GM19025 (cell line): ENCODE data around the gene PRKAR2A.
"Not testable (repeated sequence)": the region's sequence is repeated elsewhere in the genome, so short reads cannot be mapped to it uniquely, and the experiment has no call there.

ENCODE experiments used
- ATAC-seq: cut with Tn5 transposase; IDR thresholded peaks from one replicate; pipeline ENCODE4 v1.9.1; 2021; ENCODE audit warnings: mild to moderate bottlenecking, low read depth, moderate library complexity; ENCODE audit not compliant: unreplicated experiment

The PRKAR2A gene

DNA sequence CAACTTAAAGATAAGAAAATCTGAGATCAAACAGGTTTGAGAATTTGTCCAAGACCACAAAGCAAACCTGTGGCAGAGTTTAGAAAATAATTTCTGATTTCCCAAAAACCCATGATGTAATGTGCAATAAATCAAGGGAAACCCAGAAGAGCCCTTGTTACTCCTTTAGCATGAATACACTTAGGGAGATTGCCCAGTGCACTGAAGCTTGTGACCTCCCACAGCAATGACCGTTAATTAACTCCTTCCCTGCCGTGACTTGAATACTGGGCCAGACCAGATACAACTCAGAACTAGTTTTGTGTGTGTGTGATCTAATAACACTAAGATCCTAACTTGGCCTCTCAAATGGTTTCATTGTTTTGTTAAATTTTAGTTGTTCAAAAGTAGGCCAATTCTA, 2.5 kb downstream of the PRKAR2A start:
- ATAC-seq: no peak

DNA sequence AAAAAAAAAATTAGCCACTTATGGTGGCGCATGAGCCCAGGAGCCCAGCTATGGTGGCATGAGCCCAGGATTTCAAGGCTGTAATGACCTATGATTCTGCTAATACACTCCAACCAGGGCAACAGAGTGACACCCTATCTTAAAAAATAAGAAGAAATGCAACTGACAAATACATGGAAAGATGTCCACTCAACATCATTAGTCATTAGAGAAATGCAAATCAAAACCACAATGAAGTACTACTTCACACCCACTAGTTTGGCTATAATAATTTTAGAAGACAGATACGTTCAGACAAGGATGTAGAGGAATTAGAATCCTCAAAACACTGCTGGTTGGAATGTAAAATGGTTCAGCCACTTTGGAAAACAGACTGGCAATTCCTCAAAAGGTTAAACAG, 10.5 kb downstream of the PRKAR2A start:
- no peak for ATAC-seq

DNA sequence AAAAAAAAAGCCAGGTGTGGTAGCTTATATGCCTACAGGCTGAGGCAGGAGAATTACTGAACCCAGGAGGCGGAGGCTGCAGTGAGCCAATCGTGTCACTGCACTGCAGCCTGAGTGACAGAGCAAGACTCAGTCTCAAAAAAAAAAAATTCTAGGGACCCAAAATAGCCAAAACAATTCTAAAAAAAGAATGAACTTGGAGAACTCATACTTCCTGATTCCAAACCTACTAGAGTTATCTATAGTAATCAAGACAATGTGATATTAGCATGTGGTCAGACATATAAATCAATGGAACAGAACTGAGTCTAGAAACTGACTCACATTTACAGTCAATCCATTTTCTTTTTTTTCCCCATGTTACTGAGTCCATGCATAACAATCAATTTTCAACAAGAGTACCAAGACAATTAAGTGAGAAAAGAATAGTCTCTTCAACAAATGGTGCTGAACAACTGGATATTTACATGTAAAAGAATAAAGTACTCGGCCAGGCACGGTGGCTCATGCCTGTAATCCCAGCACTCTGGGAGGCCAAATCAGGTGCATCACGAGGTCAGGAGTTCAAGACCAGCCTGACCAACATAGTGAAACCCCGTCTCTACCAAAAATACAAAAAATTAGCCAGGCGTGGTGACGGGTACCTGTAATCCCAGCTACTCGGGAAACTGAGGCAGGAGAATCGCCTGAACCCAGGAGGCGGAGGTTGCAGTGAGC, 11.9 kb downstream of the PRKAR2A start:
- no peak for ATAC-seq

DNA sequence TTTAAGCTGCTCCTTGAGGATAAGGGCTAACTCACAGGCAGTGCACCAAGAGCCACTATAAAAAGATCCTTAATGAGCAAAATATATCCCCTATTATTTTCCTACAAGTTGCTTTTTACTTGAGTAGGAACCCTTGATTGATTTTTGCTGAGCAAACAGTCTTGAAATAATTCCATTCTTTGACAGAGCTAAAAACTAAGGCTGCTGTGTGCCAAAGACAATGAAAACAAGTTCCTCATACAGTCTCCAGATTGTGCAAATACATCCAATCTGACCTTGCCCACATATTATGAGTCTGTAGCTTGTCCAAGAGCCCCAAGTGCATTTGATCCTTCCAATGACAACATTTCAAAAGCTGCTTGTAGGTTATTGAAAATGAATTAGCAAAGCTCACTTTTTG, 15.0 kb downstream of the PRKAR2A start:
- no peak for ATAC-seq

DNA sequence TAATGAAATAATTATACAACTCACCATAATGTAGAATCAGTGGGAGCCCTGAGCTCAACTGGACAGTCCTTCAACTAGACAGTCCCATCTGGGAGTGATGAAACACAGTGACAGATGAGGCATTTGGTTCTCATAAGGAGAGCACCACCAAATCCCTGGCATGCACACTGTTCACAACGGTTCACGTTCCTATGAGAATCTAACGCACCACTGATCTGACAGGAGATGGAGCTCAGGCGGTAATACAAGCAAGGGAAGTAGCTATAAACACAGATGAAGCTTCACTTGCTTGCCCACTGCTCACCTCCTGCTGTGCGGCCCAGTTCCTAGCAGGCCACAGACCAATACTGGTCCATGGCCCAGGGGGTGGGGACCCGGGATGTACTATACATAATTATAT, 17.0 kb downstream of the PRKAR2A start:
- ATAC-seq: no peak

DNA sequence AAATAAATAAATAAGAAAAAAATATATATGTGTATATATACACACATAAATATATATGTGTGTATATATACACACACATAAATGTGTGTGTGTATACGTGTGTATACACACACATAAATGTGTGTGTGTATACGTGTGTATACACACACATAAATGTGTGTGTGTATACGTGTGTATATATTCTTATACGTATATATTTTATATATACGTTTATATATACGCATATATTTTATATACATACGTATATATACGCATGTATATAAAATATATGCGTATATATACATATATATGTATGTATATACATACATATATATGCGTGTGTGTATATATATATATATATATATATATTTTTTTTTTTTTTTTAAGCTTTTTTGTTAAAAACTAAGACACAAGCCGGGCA, 18.1 kb downstream of the PRKAR2A start:
- not testable (repeated sequence) for ATAC-seq

DNA sequence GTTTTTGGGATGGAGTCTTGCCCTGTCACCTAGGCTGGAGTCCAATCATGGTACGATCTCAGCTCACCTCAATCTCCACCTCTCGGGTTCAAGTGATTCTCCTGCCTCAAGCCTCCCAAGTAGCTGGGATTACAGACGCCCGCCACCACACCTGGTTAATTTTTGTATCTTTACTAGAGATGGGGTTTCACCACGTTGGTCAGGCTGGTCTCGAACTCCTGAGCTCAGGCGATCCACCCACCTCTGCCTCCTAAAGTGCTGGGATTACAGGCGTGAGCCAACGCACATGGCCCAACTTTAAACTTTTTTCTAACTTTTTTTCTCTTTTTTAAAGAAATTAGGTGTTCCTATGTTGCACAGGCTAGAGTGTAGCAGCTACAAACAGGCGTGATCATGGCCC, 19.8 kb downstream of the PRKAR2A start:
- not testable (repeated sequence) for ATAC-seq

DNA sequence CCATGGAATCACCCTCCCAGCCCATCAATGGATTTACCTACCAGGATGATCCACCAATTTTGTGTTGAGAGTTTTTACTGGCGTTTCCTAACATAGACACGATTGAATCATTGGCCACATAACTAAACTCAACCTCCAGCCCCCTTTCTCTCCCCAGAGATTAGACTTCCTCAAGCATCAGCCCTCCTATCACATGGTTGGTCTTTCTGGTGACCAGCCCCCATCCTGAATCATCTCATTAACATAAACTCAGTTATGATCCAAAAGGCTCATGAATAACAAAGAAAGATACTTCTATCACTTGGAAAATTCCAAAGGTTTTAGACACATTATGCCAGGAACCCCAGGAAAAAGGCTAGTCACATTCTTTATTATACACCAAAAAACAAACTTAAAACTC, 21.2 kb downstream of the PRKAR2A start:
- no peak for ATAC-seq

DNA sequence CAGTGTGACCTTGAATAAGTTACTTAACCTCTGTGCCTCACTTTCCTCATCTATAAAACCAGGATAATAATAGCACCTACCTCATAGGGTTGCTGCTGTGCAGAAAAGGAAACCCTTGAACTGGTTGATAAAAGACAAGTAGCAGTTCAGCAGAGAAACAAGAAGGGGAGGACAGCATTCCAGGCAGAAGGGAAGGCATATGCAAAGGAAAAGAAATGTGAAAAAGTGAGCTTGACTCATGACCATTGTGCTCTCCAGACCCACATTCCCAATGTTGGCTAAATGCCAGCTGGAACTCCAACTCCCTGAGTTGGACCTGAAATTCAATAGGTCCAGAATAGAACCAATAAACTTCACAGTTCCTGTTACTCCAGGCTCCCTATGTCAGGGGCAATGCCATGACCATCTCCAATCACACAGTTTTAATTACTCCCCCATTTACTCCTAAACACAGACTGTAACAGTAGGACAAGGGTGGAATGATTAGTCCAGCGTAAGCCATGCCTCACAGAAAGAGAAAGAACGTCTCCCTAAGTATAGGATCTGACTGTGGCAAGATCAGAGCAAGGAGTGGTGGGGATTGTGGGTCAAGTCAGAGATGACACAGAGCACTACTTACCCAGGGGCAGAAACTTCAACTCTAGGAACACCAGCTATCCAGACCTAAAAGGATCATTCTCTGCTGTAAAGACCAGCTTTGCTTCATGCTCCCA, 26.9 kb downstream of the PRKAR2A start:
- no peak for ATAC-seq

DNA sequence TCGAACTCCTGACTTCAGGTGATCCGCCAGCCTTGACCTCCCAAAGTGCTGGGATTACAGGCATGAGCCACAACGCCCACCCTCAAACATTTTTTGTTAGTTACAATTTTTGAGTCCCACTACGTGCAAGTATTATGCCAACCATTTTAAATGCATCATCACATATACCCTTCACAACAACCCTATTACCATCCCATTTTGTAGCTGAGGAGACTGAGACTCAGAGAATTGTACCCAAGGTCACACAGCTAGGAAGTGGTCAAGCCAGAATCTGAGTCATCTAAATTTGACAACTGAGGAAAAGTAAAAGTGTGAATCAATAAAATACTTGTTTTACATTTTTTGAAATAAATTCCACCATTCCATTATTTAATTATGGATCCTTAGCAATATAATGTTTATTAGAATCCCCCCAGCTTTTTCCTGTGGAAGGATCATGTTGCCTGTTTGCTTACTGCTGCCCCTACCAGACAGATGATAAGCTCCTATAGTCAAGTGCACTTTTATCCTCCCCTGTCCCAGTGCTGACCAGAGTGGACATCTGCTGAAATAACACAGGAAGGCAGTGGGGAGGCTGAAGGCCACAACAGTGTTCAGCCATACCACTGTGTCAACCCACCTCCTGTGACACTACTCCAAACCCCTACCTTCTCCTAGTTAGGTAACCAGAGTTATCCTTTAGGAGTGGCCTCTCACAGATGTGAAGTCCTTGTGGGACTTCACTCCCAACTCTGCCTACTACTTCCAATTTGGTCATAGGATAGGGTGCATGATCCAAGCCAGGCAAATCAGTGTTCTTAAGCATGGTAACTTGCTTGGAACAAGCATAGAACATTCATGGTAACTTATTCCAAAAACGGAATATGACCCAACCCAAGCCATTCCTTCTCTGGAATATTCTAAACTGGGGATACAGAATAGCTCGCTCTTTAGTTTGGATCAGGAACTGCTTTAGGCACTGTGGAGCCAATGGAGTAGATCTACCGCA, 28.1 kb downstream of the PRKAR2A start:
- no peak for ATAC-seq

DNA sequence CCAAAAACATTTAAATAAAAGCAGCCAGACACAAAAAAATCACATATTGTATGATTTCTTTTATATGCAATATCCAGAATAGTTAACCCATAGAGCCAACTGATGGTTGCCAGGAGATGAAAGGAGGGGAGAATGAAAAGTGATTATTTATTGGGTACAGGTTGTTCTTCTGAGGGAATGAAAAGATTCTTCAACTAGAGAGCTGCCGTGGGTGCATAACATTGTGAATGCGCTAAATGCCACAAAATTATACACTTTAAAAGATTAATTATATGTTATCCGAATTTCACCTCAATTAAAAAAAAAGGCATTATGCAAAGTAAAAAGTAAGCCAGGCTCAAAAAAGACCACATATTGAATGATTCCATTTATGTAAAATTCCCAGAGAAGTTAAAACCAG, 36.1 kb downstream of the PRKAR2A start:
- no peak for ATAC-seq

DNA sequence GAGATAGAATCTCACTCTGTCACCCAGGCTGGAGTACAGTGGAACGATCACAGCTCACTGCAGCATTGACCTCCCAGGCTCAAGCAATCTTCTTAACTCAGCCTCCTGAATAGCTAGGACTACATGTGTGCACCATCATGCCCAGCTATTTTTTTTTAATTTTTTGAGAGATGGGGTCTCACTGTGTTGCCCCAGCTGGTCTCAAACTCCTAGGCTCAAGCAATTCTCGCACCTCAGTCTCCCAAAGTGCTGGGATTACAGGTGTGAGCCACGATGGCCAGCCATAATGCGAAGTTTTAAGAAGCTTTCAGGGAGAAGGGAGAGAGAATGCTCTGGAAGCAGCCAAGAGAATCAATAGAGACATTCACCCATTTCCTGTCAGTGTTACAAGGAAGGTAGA, 42.7 kb downstream of the PRKAR2A start:
- ATAC-seq: no peak

DNA sequence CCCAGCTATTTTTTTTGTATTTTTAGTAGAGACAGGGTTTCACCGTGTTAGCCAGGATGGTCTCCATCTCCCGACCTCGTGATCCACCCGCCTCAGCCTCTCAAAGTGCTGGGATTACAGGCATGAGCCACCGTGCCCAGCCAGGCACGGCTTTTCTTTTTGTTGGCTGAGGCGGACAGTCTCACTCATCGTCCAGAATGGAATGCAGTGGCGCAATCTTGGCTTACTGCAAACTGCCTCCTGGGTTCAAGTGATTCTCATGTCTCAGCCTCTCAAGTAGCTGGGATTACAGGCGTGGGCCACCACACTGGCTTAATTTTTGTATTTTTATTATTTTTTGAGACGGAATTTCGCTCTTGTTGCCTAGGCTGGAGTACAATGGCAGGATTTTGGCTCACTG, 46.8 kb downstream of the PRKAR2A start:
- ATAC-seq: not testable (repeated sequence)

DNA sequence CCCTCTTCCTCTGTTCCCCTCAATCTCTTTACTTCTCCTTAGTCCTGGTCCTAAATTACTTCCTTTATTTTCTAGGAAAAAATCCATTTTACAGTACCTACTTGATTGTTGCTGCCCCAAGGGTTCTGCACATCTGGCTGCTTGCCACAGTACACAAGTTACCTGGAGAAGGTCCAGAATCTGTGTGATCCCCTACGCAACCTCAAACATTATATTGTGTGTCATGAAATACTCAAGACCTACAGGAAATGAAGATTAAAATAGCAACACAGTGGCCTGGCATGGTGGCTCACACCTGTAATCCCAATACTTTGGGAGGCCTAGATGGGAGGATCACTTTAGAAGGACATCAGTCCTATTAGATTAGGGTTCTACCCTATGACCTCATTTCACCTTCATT, 48.7 kb downstream of the PRKAR2A start:
- no peak for ATAC-seq

DNA sequence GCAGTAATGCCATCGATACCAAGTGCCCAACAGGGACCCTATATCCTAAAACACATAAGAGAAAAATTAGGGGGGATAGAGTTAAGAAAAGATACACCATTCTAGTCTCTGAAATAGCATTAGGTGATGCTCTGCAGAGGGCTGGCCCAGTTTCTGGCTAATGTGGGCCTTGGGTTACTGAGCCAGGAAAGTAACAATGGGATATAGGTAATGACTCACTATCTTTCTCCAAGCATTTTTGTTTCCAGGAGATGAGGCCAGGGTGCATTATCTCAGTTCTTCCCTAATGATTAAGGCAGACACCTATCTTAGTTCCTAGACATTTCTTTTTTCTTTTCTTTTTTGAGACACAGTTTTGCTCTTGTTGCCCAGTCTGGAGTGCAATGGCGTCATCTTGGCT, 50.0 kb downstream of the PRKAR2A start:
- no peak for ATAC-seq

DNA sequence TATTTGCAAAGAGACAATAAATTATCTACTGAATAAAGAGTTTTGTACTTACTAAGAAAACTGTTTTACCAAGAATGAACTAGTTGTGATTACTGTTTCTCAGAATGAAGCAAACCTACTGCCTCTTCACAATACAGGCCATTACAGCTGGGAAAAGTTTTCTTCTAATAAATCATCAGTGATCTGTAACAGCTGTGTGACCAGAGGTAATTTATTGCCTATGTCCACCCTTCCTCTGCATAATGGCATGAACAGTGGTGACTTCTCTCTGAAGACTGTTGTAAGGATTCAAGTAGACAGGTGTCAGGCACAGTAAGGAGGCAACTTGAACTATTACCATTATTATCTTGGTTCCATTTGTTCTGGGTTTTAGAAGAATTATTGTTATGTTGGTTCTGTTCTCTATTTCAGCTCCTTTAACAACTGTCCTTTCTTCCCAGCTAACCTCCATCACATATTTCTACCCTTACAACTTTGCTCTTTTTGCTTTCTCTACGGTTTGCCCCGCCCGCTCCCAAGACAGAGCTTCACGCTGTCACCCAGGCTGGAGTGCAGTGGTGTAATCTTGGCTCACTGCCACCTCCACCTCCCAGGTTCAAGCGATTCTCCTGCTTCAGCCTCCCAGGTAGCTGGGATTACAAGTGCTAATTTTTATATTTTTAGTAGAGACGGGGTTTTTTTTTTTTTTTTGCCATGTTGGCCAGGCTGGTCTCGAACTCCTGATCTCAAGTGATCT, 51.5 kb downstream of the PRKAR2A start:
- ATAC-seq: no peak

DNA sequence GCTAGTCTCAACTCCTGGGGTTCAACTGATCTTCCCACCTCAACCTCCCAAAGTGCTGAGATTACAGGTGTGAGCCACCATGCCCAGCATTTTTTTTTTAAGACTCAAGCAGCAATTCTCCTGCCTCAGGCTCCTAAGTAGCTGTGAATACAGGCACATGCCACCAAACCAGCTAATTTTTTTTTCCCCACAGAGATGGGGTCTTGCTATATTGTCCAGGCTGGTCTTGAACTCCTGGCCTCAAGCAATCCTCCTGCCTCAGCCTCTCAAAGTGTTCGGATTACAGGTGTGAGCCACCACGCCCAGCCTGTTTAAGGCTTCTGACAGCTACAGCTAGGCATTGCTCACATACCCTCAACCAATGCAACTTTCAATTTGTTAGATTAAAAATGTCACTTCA, 54.2 kb downstream of the PRKAR2A start:
- ATAC-seq: not testable (repeated sequence)

DNA sequence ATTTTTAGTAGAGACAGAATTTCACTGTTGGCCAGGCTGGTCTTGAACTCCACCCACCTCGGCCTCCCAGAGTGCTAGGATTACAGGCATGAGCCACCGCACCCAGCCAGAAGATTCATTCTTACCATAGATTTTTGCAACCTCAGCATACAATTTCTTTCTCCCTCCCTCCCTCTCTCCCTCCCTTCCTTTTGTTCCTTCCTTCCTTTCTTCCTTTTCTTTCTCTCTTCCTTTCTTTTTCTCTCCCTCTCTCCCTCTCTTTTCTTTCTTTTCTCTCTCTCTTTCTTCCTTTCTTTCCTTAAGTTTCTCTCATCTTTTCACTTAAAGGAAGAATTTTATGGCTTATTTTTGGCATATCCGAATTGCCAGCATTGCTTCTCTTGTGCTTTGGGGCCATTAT, 58.0 kb downstream of the PRKAR2A start:
- ATAC-seq: no peak

DNA sequence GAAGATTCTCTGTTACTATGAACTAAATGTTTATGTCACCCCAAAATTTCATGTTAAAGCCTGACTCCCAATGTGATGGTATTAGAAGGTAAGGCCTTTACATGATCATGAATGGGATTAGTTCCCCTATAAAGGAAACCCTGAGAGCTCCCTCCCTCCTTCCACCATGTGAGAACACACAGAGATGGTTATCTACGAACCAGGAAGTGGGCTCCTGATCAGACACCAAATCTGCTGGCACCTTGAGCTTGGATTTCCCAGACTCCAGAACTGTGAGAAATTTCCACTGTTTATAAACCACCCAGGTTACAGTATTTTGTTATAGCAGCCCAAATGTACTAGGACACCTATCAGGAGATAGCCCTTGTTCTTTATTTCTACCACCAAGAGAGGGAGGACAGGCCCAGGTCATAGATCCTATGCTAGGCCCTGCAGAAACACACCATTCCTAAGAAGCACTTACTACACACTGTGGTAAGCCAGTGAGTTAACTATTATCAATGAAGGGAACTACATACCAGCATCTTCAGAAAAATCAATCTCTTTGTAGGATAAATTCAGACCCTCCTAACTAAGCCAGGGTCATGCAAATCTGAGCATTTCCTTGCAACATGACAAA, 59.0 kb downstream of the PRKAR2A start:
- no peak for ATAC-seq
